ENCODE results near the gene STX2. TPM values are rescaled to one million over a fixed set of nuclear protein-coding genes. Genes with fewer than 3 reads are reported as not detected.

The STX2 gene
- total and polyA plus RNA-seq, 5 donors from 2014 or later = 10.7 to 29.5 (median 11.8) TPM

- Histone ChIP-seq H3K27me3 (ENCODE audit: control insufficient read depth, insufficient read depth, low read length) (no peaks in the 10 kb centered on the region), H3K4me1 (ENCODE audit: control insufficient read depth, insufficient read depth, low read length, poor library complexity, severe bottlenecking) (peaks cover 7% of the 10 kb centered on the region), H3K36me3 (ENCODE audit: control insufficient read depth, insufficient read depth, low read length) (peaks cover 26% of the 10 kb centered on the region), H3K4me3 (ENCODE audit: low read depth, low read length) (no peak overlapping the region), H3K27ac (ENCODE audit: insufficient read depth, low read length, poor library complexity, severe bottlenecking) (no peak overlapping the region), H3K9me3 (ENCODE audit: control insufficient read depth in 2 of 2, low read length in 2 of 2) (no peaks in the 10 kb centered on the region)
- Mint-ChIP-seq H3K36me3 (peaks cover 14% of the 10 kb centered on the region), H3K4me3 (peak overlapping the region; percentile 39 to 83 (median 78)), H3K27me3 (no peaks in the 10 kb centered on the region), H3K4me1 (peaks cover 4 to 24% (median 14%) of the 10 kb centered on the region in 4 donors), H3K9me3 (no peaks in the 10 kb centered on the region), H3K27ac (peak overlapping the region in 1 of 3 donors; percentile 39)
- no peak for DNase-seq
- no peak for ATAC-seq (ENCODE audit: low read depth in 2 of 2)
Measured at GRCh38 chr12:130817804-130818203, 21.2 kb downstream of the STX2 start.

- H3K9me3 ChIP-seq (ENCODE audit: control insufficient read depth in 2 of 2, low read length in 2 of 2) = no peaks in the 10 kb centered on the region
- Mint-ChIP-seq H3K36me3 (peaks cover 22% of the 10 kb centered on the region), H3K4me3 (no peak overlapping the region), H3K4me1 (peaks cover 4 to 24% (median 14%) of the 10 kb centered on the region in 4 donors), H3K9me3 (no peaks in the 10 kb centered on the region), H3K27ac (peak overlapping the region in 1 of 3 donors; percentile 23), H3K27me3 (no peaks in the 10 kb centered on the region)
- DNase-seq (no peak), ATAC-seq (ENCODE audit: low read depth in 2 of 2) (no peak)
- H3K36me3 ChIP-seq (ENCODE audit: control insufficient read depth, insufficient read depth, low read length) = peaks cover 26% of the 10 kb centered on the region
- no peak overlapping the region for H3K27ac ChIP-seq (ENCODE audit: insufficient read depth, low read length, poor library complexity, severe bottlenecking)
- H3K27me3 ChIP-seq (ENCODE audit: control insufficient read depth, insufficient read depth, low read length) = no peaks in the 10 kb centered on the region
- H3K4me1 ChIP-seq (ENCODE audit: control insufficient read depth, insufficient read depth, low read length, poor library complexity, severe bottlenecking) = peaks cover 7% of the 10 kb centered on the region
- no peak overlapping the region for H3K4me3 ChIP-seq (ENCODE audit: low read depth, low read length)
Measured at GRCh38 chr12:130816097-130816496, 23.0 kb downstream of the STX2 start.

GRCh38 chr12:130815028-130815741 is 23.9 kb downstream of the STX2 start:
- H3K4me1 Mint-ChIP-seq = peaks cover 4 to 24% (median 14%) of the 10 kb centered on the region in 4 donors
- peaks cover 24% of the 10 kb centered on the region for H3K36me3 Mint-ChIP-seq
- no peak for ATAC-seq (ENCODE audit: low read depth in 2 of 2)

GRCh38 chr12:130813949-130814348 is 25.1 kb downstream of the STX2 start:
- no peak for ATAC-seq (ENCODE audit: low read depth in 2 of 2)

More at GRCh38 chr12:130815028-130815741, 23.9 kb downstream of the STX2 start:
- peaks cover 27% of the 10 kb centered on the region for H3K36me3 ChIP-seq (ENCODE audit: control insufficient read depth, insufficient read depth, low read length)
- peak overlapping the region in 1 of 3 donors; percentile 26 for H3K27ac Mint-ChIP-seq
- peaks cover 7% of the 10 kb centered on the region for H3K4me1 ChIP-seq (ENCODE audit: control insufficient read depth, insufficient read depth, low read length, poor library complexity, severe bottlenecking)
- no peak overlapping the region for H3K4me3 Mint-ChIP-seq
- no peaks in the 10 kb centered on the region for H3K27me3 ChIP-seq (ENCODE audit: control insufficient read depth, insufficient read depth, low read length)
- no peaks in the 10 kb centered on the region for H3K9me3 ChIP-seq (ENCODE audit: control insufficient read depth in 2 of 2, low read length in 2 of 2)
- no peaks in the 10 kb centered on the region for H3K27me3 Mint-ChIP-seq
- no peak overlapping the region for H3K4me3 ChIP-seq (ENCODE audit: low read depth, low read length)
- H3K27ac ChIP-seq (ENCODE audit: insufficient read depth, low read length, poor library complexity, severe bottlenecking) = no peak overlapping the region
- no peak for DNase-seq
- H3K9me3 Mint-ChIP-seq = no peaks in the 10 kb centered on the region

GRCh38 chr12:130813436-130813835 is 25.6 kb downstream of the STX2 start:
- Mint-ChIP-seq H3K27me3 (no peaks in the 10 kb centered on the region), H3K4me1 (peaks cover 1 to 12% (median 8%) of the 10 kb centered on the region in 4 donors), H3K9me3 (no peaks in the 10 kb centered on the region), H3K27ac (no peak overlapping the region), H3K36me3 (peaks cover 28% of the 10 kb centered on the region), H3K4me3 (no peak overlapping the region)
- no peak for ATAC-seq (ENCODE audit: low read depth in 2 of 2)
- Histone ChIP-seq H3K27me3 (ENCODE audit: control insufficient read depth, insufficient read depth, low read length) (no peaks in the 10 kb centered on the region), H3K27ac (ENCODE audit: insufficient read depth, low read length, poor library complexity, severe bottlenecking) (no peak overlapping the region), H3K9me3 (ENCODE audit: control insufficient read depth in 2 of 2, low read length in 2 of 2) (no peaks in the 10 kb centered on the region), H3K36me3 (ENCODE audit: control insufficient read depth, insufficient read depth, low read length) (peaks cover 36% of the 10 kb centered on the region), H3K4me3 (ENCODE audit: low read depth, low read length) (no peak overlapping the region), H3K4me1 (ENCODE audit: control insufficient read depth, insufficient read depth, low read length, poor library complexity, severe bottlenecking) (peaks cover 3% of the 10 kb centered on the region)
- DNase-seq = no peak

More at GRCh38 chr12:130813949-130814348, 25.1 kb downstream of the STX2 start:
- Mint-ChIP-seq H3K4me1 (peaks cover 4 to 15% (median 8%) of the 10 kb centered on the region in 4 donors), H3K36me3 (peaks cover 28% of the 10 kb centered on the region), H3K27me3 (no peaks in the 10 kb centered on the region), H3K4me3 (no peak overlapping the region), H3K27ac (no peak overlapping the region), H3K9me3 (no peaks in the 10 kb centered on the region)
- no peak for DNase-seq
- Histone ChIP-seq H3K9me3 (ENCODE audit: control insufficient read depth in 2 of 2, low read length in 2 of 2) (no peaks in the 10 kb centered on the region), H3K27me3 (ENCODE audit: control insufficient read depth, insufficient read depth, low read length) (no peaks in the 10 kb centered on the region), H3K4me1 (ENCODE audit: control insufficient read depth, insufficient read depth, low read length, poor library complexity, severe bottlenecking) (peaks cover 7% of the 10 kb centered on the region), H3K27ac (ENCODE audit: insufficient read depth, low read length, poor library complexity, severe bottlenecking) (no peak overlapping the region), H3K4me3 (ENCODE audit: low read depth, low read length) (no peak overlapping the region), H3K36me3 (ENCODE audit: control insufficient read depth, insufficient read depth, low read length) (peaks cover 35% of the 10 kb centered on the region)

GRCh38 chr12:130809791-130810190 is 29.3 kb downstream of the STX2 start:
- Mint-ChIP-seq H3K27ac (peak overlapping the region in 1 of 3 donors; percentile 63), H3K27me3 (no peaks in the 10 kb centered on the region), H3K4me1 (peaks cover 0 to 5% (median 2%) of the 10 kb centered on the region in 4 donors), H3K9me3 (no peaks in the 10 kb centered on the region), H3K36me3 (peaks cover 55% of the 10 kb centered on the region), H3K4me3 (no peak overlapping the region)
- no peak for DNase-seq
- no peak for ATAC-seq (ENCODE audit: low read depth in 2 of 2)
- Histone ChIP-seq H3K4me1 (ENCODE audit: control insufficient read depth, insufficient read depth, low read length, poor library complexity, severe bottlenecking) (no peaks in the 10 kb centered on the region), H3K27ac (ENCODE audit: insufficient read depth, low read length, poor library complexity, severe bottlenecking) (no peak overlapping the region), H3K9me3 (ENCODE audit: control insufficient read depth in 2 of 2, low read length in 2 of 2) (no peaks in the 10 kb centered on the region), H3K27me3 (ENCODE audit: control insufficient read depth, insufficient read depth, low read length) (no peaks in the 10 kb centered on the region), H3K36me3 (ENCODE audit: control insufficient read depth, insufficient read depth, low read length) (peaks cover 63% of the 10 kb centered on the region), H3K4me3 (ENCODE audit: low read depth, low read length) (no peak overlapping the region)

GRCh38 chr12:130807309-130807708 is 31.7 kb downstream of the STX2 start:
- Mint-ChIP-seq H3K36me3 (peaks cover 62% of the 10 kb centered on the region), H3K27me3 (no peaks in the 10 kb centered on the region), H3K4me3 (no peak overlapping the region), H3K27ac (no peak overlapping the region), H3K4me1 (peaks cover 0 to 10% (median under 1%) of the 10 kb centered on the region in 4 donors), H3K9me3 (no peaks in the 10 kb centered on the region)
- H3K27me3 ChIP-seq (ENCODE audit: control insufficient read depth, insufficient read depth, low read length) = no peaks in the 10 kb centered on the region
- H3K36me3 ChIP-seq (ENCODE audit: control insufficient read depth, insufficient read depth, low read length) = peaks cover 67% of the 10 kb centered on the region
- H3K4me1 ChIP-seq (ENCODE audit: control insufficient read depth, insufficient read depth, low read length, poor library complexity, severe bottlenecking) = no peaks in the 10 kb centered on the region
- H3K27ac ChIP-seq (ENCODE audit: insufficient read depth, low read length, poor library complexity, severe bottlenecking) = no peak overlapping the region
- ATAC-seq (ENCODE audit: low read depth in 2 of 2) (no peak), DNase-seq (no peak)
- no peaks in the 10 kb centered on the region for H3K9me3 ChIP-seq (ENCODE audit: control insufficient read depth in 2 of 2, low read length in 2 of 2)
- no peak overlapping the region for H3K4me3 ChIP-seq (ENCODE audit: low read depth, low read length)

GRCh38 chr12:130806574-130806973 is 32.5 kb downstream of the STX2 start:
- H3K27me3 ChIP-seq (ENCODE audit: control insufficient read depth, insufficient read depth, low read length) = no peaks in the 10 kb centered on the region
- Mint-ChIP-seq H3K9me3 (no peaks in the 10 kb centered on the region), H3K27me3 (no peaks in the 10 kb centered on the region), H3K27ac (no peak overlapping the region), H3K4me1 (peaks cover 0 to 10% (median under 1%) of the 10 kb centered on the region in 4 donors), H3K36me3 (peaks cover 54% of the 10 kb centered on the region), H3K4me3 (no peak overlapping the region)
- DNase-seq = no peak
- no peak overlapping the region for H3K27ac ChIP-seq (ENCODE audit: insufficient read depth, low read length, poor library complexity, severe bottlenecking)
- no peaks in the 10 kb centered on the region for H3K9me3 ChIP-seq (ENCODE audit: control insufficient read depth in 2 of 2, low read length in 2 of 2)
- ATAC-seq (ENCODE audit: low read depth in 2 of 2) = no peak
- H3K36me3 ChIP-seq (ENCODE audit: control insufficient read depth, insufficient read depth, low read length) = peaks cover 64% of the 10 kb centered on the region
- no peak overlapping the region for H3K4me3 ChIP-seq (ENCODE audit: low read depth, low read length)
- no peaks in the 10 kb centered on the region for H3K4me1 ChIP-seq (ENCODE audit: control insufficient read depth, insufficient read depth, low read length, poor library complexity, severe bottlenecking)

Data from CD4-positive, CD25-positive, alpha-beta regulatory T cell (primary cell).